ENCODE data around the gene CRYBG2.

CRYBG2 gene

DNA sequence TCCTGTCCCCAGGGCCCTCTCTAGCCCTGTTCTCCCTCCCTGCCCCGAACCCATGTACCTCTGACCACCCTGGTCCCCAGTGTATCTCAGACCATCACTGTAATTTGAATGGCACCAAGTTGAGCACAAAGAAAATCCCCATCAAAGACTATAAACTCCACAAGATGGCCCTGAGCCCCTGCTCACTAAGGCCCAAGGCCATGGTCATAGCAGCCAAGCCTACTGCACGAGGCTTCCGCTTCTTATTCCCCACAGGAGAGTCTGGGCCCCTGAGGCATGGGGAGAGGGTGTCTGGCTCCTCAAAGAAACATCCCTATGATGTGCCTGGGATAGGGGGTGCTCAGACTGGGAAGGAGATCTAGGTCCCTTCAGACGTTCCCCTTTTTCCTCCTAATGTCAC lies 14.1 kb upstream of the CRYBG2 start:
- no peak overlapping the region for H3K4me3 ChIP-seq (ENCODE audit: low read depth, low read length)
- TF ChIP-seq, protein P1, sequence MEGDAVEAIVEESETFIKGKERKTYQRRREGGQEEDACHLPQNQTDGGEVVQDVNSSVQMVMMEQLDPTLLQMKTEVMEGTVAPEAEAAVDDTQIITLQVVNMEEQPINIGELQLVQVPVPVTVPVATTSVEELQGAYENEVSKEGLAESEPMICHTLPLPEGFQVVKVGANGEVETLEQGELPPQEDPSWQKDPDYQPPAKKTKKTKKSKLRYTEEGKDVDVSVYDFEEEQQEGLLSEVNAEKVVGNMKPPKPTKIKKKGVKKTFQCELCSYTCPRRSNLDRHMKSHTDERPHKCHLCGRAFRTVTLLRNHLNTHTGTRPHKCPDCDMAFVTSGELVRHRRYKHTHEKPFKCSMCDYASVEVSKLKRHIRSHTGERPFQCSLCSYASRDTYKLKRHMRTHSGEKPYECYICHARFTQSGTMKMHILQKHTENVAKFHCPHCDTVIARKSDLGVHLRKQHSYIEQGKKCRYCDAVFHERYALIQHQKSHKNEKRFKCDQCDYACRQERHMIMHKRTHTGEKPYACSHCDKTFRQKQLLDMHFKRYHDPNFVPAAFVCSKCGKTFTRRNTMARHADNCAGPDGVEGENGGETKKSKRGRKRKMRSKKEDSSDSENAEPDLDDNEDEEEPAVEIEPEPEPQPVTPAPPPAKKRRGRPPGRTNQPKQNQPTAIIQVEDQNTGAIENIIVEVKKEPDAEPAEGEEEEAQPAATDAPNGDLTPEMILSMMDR (IDR thresholded peaks at IDR 0.05; ENCODE audit: low read depth, low read length), result no peak
- no peak for TF ChIP-seq MYC (IDR thresholded peaks at IDR 0.05; ENCODE audit: low read depth, low read length)
- no peak for DNase-seq (ENCODE audit: low read depth)

DNA sequence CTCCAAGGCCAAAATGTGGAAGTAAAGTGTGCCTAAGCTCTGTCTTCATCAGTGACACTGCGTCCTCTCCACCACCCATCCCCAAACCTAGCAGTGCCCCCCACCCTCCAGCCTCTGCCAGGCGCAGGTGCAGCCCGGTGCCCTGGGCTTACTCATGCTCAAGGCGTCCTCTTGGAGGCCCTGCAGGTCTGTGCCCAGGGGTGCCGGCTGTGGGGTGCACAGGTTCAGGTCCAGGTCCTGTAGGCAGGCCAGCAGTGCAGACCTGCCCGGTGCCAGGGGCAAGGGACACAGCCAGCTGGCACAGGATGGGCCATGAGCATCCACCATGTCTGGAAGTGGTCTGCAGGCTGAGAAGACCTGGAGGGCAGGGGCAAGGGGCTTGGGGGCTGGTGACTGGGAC lies 13.5 kb upstream of the CRYBG2 start:
- no peak for DNase-seq (ENCODE audit: low read depth)
- no peak overlapping the region for H3K4me3 ChIP-seq (ENCODE audit: low read depth, low read length)

GRCh38 chr1:26364956-26365355 lies 11.0 kb upstream of the CRYBG2 start:
- DNase-seq (ENCODE audit: low read depth), result no peak
- H3K4me3 ChIP-seq (ENCODE audit: low read depth, low read length), result no peak overlapping the region
- no peak for TF ChIP-seq POLR2A (IDR thresholded peaks at IDR 0.05; ENCODE audit: extremely low read depth, insufficient read length)
- TF ChIP-seq MYC (IDR thresholded peaks at IDR 0.05; ENCODE audit: low read depth, low read length), result no peak
- TF ChIP-seq, protein P1 (IDR thresholded peaks at IDR 0.05; ENCODE audit: low read depth, low read length), result no peak
- no peak for TF ChIP-seq MAX (IDR thresholded peaks at IDR 0.05; ENCODE audit: low read depth, low read length)

More for the DNA sequence above, 13.5 kb upstream of the CRYBG2 start:
- TF ChIP-seq MAX (IDR thresholded peaks at IDR 0.05; ENCODE audit: low read depth, low read length) (no peak), MYC (IDR thresholded peaks at IDR 0.05; ENCODE audit: low read depth, low read length) (no peak), POLR2A (IDR thresholded peaks at IDR 0.05; ENCODE audit: extremely low read depth, insufficient read length) (no peak)
- TF ChIP-seq, protein P1 (IDR thresholded peaks at IDR 0.05; ENCODE audit: low read depth, low read length), result no peak

DNA sequence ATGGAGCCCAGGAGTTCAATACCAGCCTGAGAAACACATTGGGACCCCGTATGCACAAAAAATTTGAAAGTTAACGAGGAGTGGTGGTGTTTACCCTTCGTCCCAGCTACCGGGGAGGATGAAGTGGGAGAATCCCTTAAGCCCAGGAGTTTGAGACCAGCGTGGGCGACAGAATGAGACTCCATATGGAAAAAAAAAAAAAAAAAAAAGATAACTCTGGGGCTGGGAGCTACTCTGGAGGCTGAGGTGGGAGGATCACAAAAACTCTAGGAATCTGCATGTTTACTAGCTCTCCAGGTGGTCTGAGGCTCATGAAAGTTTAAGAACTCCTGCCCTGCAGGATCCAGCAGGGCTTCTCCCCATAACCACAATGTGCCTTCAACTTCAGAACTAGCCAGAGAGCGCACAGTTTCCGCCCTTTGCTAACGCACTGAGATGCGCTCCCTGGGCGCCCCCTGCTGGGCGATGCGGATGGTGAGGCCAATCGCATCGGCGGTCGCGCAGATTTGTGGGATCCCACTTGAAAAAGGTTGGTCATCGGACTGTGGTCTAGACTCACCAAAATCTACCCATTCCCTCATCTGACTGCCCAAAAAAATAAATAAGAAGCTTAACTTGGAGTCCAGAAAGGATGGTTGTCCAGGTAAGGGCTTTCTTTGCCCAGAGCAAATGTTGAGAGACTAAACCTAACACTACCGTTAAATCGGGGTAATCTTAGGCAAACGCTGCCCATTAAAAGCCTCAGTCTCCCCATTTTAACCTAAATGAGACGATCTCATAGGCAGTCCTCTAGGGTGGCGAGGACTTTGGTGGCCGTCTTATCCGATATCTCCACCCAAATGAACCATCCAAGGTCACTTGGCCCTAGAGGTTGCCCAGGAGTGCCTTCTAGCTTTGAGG lies 9.9 kb upstream of the CRYBG2 start:
- TF ChIP-seq, protein P1 (IDR thresholded peaks at IDR 0.05; ENCODE audit: low read depth, low read length), result peak; percentile 92
- TF ChIP-seq MAX (IDR thresholded peaks at IDR 0.05; ENCODE audit: low read depth, low read length) (peak; percentile 59; the same call in 1 of the 2 replicates), MYC (IDR thresholded peaks at IDR 0.05; ENCODE audit: low read depth, low read length) (peak; percentile 48; the same call in 1 of the 2 replicates), POLR2A (IDR thresholded peaks at IDR 0.05; ENCODE audit: extremely low read depth, insufficient read length) (no peak)
- peak; percentile 85 for DNase-seq (ENCODE audit: low read depth)
- no peak overlapping the region for H3K4me3 ChIP-seq (ENCODE audit: low read depth, low read length)

DNA sequence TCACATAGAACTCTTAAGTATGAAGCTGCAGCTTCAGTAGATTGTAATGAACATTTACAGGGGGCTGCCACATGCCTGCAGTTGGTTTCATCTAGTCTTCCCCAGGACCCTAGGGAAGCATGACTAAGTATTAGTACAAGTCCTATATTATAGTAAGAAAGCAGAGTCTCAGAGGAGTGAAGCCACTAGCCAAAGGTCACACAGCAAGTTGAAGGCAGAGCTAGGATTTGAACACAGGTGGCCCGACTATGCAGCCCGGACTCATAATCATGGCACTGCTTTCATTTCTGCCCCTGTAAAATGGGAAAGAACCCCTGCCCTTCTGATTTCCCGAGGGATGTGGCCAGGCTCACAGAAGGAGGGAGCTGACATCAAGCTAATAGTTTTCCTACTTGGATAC lies 8.4 kb upstream of the CRYBG2 start:
- H3K4me3 ChIP-seq (ENCODE audit: low read depth, low read length), result no peak overlapping the region
- no peak for DNase-seq (ENCODE audit: low read depth)
- no peak for TF ChIP-seq MAX (IDR thresholded peaks at IDR 0.05; ENCODE audit: low read depth, low read length)
- TF ChIP-seq POLR2A (IDR thresholded peaks at IDR 0.05; ENCODE audit: extremely low read depth, insufficient read length), result no peak
- TF ChIP-seq, protein P1 (IDR thresholded peaks at IDR 0.05; ENCODE audit: low read depth, low read length), result no peak
- no peak for TF ChIP-seq MYC (IDR thresholded peaks at IDR 0.05; ENCODE audit: low read depth, low read length)
